Natural killer cell (primary cell): ENCODE measurements around the gene F2RL2. TPM values are rescaled to one million over a fixed set of nuclear protein-coding genes. Genes with fewer than 3 reads are reported as not detected.
"Not testable (repeated sequence)": the region's sequence is repeated elsewhere in the genome, so short reads cannot be mapped to it uniquely, and the experiment has no call there.

Source experiments
- ATAC-seq, 3 donors: fragments of 150-1000 bp in 2 of 3; fragments of 200-7000 bp in 1 of 3; cut with Tn5 transposase; 1 replicate in 1 of 3; 2 replicates in 2 of 3; pipeline ENCODE4 v1.10.0; 2021; ENCODE audit warnings: mild to moderate bottlenecking in 2 of 3, moderate library complexity in 2 of 3
- DNase-seq, 2 donors: peaks; one replicate each; pipeline versions ENCODE4 v3.0.0 to v3.0.0-alpha.2; 2013 to 2021; ENCODE audit warnings: mixed read lengths in 1 of 2
- H3K27ac ChIP-seq: one replicate; pipeline ENCODE4 v1.5.1; 2013; ENCODE audit warnings: mild to moderate bottlenecking, low read length
- H3K27me3 ChIP-seq: one replicate; pipeline ENCODE4 v1.6.1; 2013; ENCODE audit warnings: low read length; ENCODE audit not compliant: control insufficient read depth, insufficient read depth
- H3K36me3 ChIP-seq: one replicate; pipeline ENCODE4 v1.6.1; 2013; ENCODE audit warnings: low read length; ENCODE audit not compliant: control insufficient read depth, insufficient read depth
- H3K4me1 ChIP-seq: one replicate; pipeline ENCODE4 v1.6.1; 2013; ENCODE audit warnings: low read length; ENCODE audit not compliant: control insufficient read depth, insufficient read depth
- H3K4me3 ChIP-seq: one replicate; pipeline ENCODE4 v1.5.1; 2013; ENCODE audit warnings: low read length
- H3K9me3 ChIP-seq: one replicate; pipeline ENCODE4 v1.6.1; 2013; ENCODE audit warnings: low read length; ENCODE audit not compliant: control insufficient read depth, insufficient read depth
- H3K27ac Mint-ChIP-seq, 2 donors: one replicate each; pipeline ENCODE4 v1.8.0; 2022; ENCODE audit warnings: mild to moderate bottlenecking in 2 of 2, mixed read lengths in 2 of 2, moderate library complexity in 1 of 2
- H3K27me3 Mint-ChIP-seq, 2 donors: one replicate each; pipeline ENCODE4 v1.8.0; 2022; ENCODE audit warnings: low read depth in 2 of 2, mixed read lengths in 2 of 2
- H3K36me3 Mint-ChIP-seq: one replicate; pipeline ENCODE4 v1.8.0; 2022; ENCODE audit warnings: mixed read lengths
- H3K4me1 Mint-ChIP-seq, 2 donors: one replicate each; pipeline ENCODE4 v1.8.0; 2022; ENCODE audit warnings: mixed read lengths in 2 of 2
- H3K4me3 Mint-ChIP-seq: one replicate; pipeline ENCODE4 v1.8.0; 2022; ENCODE audit warnings: mild to moderate bottlenecking, moderate library complexity, mixed read lengths
- H3K9me3 Mint-ChIP-seq, 2 donors: one replicate each; pipeline ENCODE4 v1.8.0; 2022; ENCODE audit warnings: mixed read lengths in 2 of 2
- CTCF ChIP-seq: fragments of 200-600 bp; IDR thresholded peaks from one replicate; pipeline ENCODE4 v1.8.0; 2022; ENCODE audit warnings: antibody characterized with exemption
- WGBS: methylation state at CpG from one replicate; pipeline ENCODE4 v1.1.7; 2013; ENCODE audit warnings: missing lambda C conversion rate; ENCODE audit not compliant: insufficient coverage; 5-methylcytosine and 5-hydroxymethylcytosine counted together
- intact Hi-C: fragments of 100-400 bp; cut with micrococcal nuclease; formaldehyde crosslinking; loops from one replicate; pipeline ENCODE4 v1.14.2; 2022
- total RNA-seq, 4 donors: library from RNA; stranded (reverse); fragments of 120-200 nt in 1 of 4; gene quantifications; one replicate each; pipeline versions ENCODE4 v1.2.3 to v1.2.4, GENCODE V29; 2013 to 2022

F2RL2 gene
- total RNA-seq, 3 donors from 2014 or later (not counting 1 experiment from before 2014, with no cell fraction given): not detected

DNA sequence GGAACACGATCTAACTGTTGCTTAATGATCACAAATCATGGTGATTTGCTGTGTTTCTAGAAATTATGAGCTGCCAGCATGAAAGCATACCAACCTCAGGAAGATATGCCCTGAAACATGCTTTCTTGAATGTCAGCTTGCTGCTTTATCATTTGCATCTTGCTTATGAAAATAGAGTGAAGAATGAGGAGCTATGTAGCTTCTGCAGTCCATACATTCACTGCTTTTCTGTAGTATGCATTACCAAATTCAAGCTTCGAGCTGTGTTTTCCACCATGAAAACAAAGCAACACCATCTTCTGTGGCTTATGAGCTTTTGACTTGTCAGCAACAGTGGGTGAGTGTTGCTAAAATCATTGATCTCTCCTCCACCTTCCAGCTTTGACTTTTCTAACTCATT is 16.5 kb downstream of the F2RL2 start:
- Mint-ChIP-seq H3K9me3 (no peaks in the 10 kb centered on the region), H3K4me3 (peak overlapping the region; percentile 68), H3K4me1 (peaks cover 47 to 71% of the 10 kb centered on the region in 2 donors), H3K36me3 (peaks cover 27% of the 10 kb centered on the region), H3K27ac (peak overlapping the region; percentile 80 to 91), H3K27me3 (no peaks in the 10 kb centered on the region)
- WGBS: 40% methylated on average over 2 of the region's 2 CpGs
- H3K4me3 ChIP-seq: no peak overlapping the region
- H3K27ac ChIP-seq: peak overlapping the region; percentile 78
- ATAC-seq (no peak), DNase-seq (no peak)
- no peak for TF ChIP-seq CTCF
- no peaks in the 10 kb centered on the region for H3K4me1 ChIP-seq
- H3K36me3 ChIP-seq: peaks cover 72% of the 10 kb centered on the region
- intact Hi-C loops: loop anchor here (10.0 kb wide), 1 partner anchor 108 kb away; the partner anchor contains the start of gene F2R
- H3K27me3 ChIP-seq: no peaks in the 10 kb centered on the region
- no peaks in the 10 kb centered on the region for H3K9me3 ChIP-seq

- Mint-ChIP-seq H3K9me3 (no peaks in the 10 kb centered on the region), H3K4me3 (no peak overlapping the region), H3K4me1 (peaks cover 43 to 66% of the 10 kb centered on the region in 2 donors), H3K36me3 (peaks cover 20% of the 10 kb centered on the region), H3K27ac (peak overlapping the region; percentile 47 to 68), H3K27me3 (no peaks in the 10 kb centered on the region)
- DNase-seq (no peak), ATAC-seq (no peak)
- TF ChIP-seq CTCF: no peak
- 50% methylated on average over 2 of the region's 2 CpGs for WGBS
- Histone ChIP-seq H3K36me3 (peaks cover 74% of the 10 kb centered on the region), H3K27ac (no peak overlapping the region), H3K27me3 (no peaks in the 10 kb centered on the region), H3K4me3 (no peak overlapping the region), H3K4me1 (no peaks in the 10 kb centered on the region), H3K9me3 (no peaks in the 10 kb centered on the region)
- intact Hi-C loops: loop anchor here (10.0 kb wide), 1 partner anchor 110 kb away; the partner anchor contains the start of gene F2R
Observed at GRCh38 chr5:76604838-76605237, 18.4 kb downstream of the F2RL2 start.

GRCh38 chr5:76603991-76604390 is 19.2 kb downstream of the F2RL2 start:
- not testable (repeated sequence) for H3K4me1 ChIP-seq, H3K27ac ChIP-seq, H3K4me3 ChIP-seq, H3K27me3 Mint-ChIP-seq, H3K4me3 Mint-ChIP-seq, DNase-seq, ATAC-seq, H3K9me3 ChIP-seq, H3K27me3 ChIP-seq, H3K9me3 Mint-ChIP-seq
- H3K4me1 Mint-ChIP-seq: peaks cover 48 to 63% of the 10 kb centered on the region in 2 donors
- peaks cover 79% of the 10 kb centered on the region for H3K36me3 ChIP-seq
- intact Hi-C loops: loop anchor here (10.0 kb wide), 1 partner anchor 111 kb away; the partner anchor contains the start of gene F2R
- peak overlapping the region; percentile 53 to 68 for H3K27ac Mint-ChIP-seq
- H3K36me3 Mint-ChIP-seq: peaks cover 20% of the 10 kb centered on the region
- WGBS: no CpG with 5 or more reads among the region's 1 CpG

- Histone ChIP-seq H3K4me3 (no peak overlapping the region), H3K4me1 (peaks cover 4% of the 10 kb centered on the region), H3K36me3 (peaks cover 78% of the 10 kb centered on the region), H3K9me3 (no peaks in the 10 kb centered on the region), H3K27ac (no peak overlapping the region), H3K27me3 (no peaks in the 10 kb centered on the region)
- ATAC-seq (no peak), DNase-seq (no peak)
- Mint-ChIP-seq H3K27ac (peak overlapping the region; percentile 42 to 67), H3K4me1 (peaks cover 34 to 49% of the 10 kb centered on the region in 2 donors), H3K36me3 (peaks cover 20% of the 10 kb centered on the region), H3K27me3 (no peaks in the 10 kb centered on the region), H3K4me3 (peak overlapping the region; percentile 10), H3K9me3 (no peaks in the 10 kb centered on the region)
- no peak for TF ChIP-seq CTCF
- intact Hi-C loops: loop anchor here (10.0 kb wide), 1 partner anchor 113 kb away; the partner anchor contains the start of gene F2R
- WGBS: 100% methylated on average over 1 of the region's 2 CpGs
Observed at GRCh38 chr5:76602094-76602726, 21.0 kb downstream of the F2RL2 start.
